ENCODE measurements around the gene LRRC56.

DNA sequence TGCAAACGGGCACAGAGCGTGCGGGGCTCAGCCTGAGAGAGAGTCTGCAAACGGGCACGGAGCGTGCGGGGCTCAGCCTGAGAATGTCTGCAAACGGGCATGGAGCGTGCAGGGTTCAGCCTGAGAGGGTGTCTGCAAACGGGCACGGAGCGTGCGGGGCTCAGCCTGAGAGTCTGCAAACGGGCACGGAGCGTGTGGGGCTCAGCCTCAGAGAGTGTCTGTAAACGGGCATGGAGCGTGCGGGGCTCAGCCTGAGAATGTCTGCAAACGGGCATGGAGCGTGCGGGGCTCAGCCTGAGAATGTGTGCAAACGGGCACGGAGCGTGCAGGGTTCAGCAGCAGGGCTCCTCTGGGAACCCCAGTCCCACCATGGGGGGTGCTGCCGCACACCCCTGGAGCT lies 52.5 kb downstream of the LRRC56 start:
- TF ChIP-seq CTCF (IDR thresholded peaks at IDR 0.05) (no peak), EZH2 (IDR thresholded peaks at IDR 0.05; ENCODE audit: borderline replicate concordance, insufficient read depth, low read depth, low read length, poor library complexity, severe bottlenecking) (no peak)

All from B cell (primary cell).